ENCODE results near the gene APPL2.

- TF ChIP-seq POLR2AphosphoS5 (IDR thresholded peaks at IDR 0.05; ENCODE audit: borderline replicate concordance, low read depth, low read length) (no peak), EZH2 (IDR thresholded peaks at IDR 0.05) (no peak)
Observed at GRCh38 chr12:105240228-105240627, 4.3 kb upstream of the APPL2 start.

All from SK-N-MC (cell line).